ENCODE results near the gene ETDC. TPM values are rescaled to one million over a fixed set of nuclear protein-coding genes. Genes with fewer than 3 reads are reported as not detected.
A peak's percentile ranks its signal among the peaks of the same experiment; 100 is the strongest.

Gene ETDC
- total RNA-seq, 1 experiment from 2014 or later: not detected

- Histone ChIP-seq H4K20me1 (ENCODE audit: control insufficient read depth, insufficient read depth, insufficient read length) (no peaks in the 10 kb centered on the region), H3T11ph (ENCODE audit: low read length) (no peak overlapping the region), H3K23me2 (ENCODE audit: insufficient read length, low read depth, low read length, poor library complexity, severe bottlenecking) (no peaks in the 10 kb centered on the region), H3K27ac (ENCODE audit: insufficient read length, low read depth, low read length) (no peak overlapping the region), H3K9me3 (ENCODE audit: control insufficient read depth, low read depth, low read length) (peaks cover 10% of the 10 kb centered on the region), H2BK12ac (ENCODE audit: insufficient read length, low read depth, low read length) (no peak overlapping the region), H3K27me3 (ENCODE audit: insufficient read depth, low read length) (no peaks in the 10 kb centered on the region), H3K9ac (ENCODE audit: extremely low read depth, insufficient read length, low read length) (no peak overlapping the region), H2AK5ac (ENCODE audit: insufficient read length, low read length) (no peak overlapping the region), H3K4me1 (ENCODE audit: insufficient read depth, low read length) (no peaks in the 10 kb centered on the region), H3K56ac (ENCODE audit: insufficient read length, low read depth, low read length) (no peak overlapping the region), H3K4ac (ENCODE audit: low read depth, low read length) (no peak overlapping the region), H4K5ac (ENCODE audit: insufficient read length, low read depth, low read length) (no peak overlapping the region), H3K14ac (ENCODE audit: insufficient read depth, low read length) (no peak overlapping the region), H2BK20ac (ENCODE audit: low read depth, low read length, poor library complexity, severe bottlenecking) (no peak overlapping the region), H2BK15ac (ENCODE audit: low read depth, low read length) (no peak overlapping the region), H2BK5ac (ENCODE audit: insufficient read length, low read length) (no peak overlapping the region), H2BK120ac (ENCODE audit: low read depth, low read length, poor library complexity, severe bottlenecking) (no peak overlapping the region), H4K91ac (ENCODE audit: insufficient read length, low read depth, low read length) (no peak overlapping the region), H4K8ac (replicated peaks; ENCODE audit: insufficient read length, low read depth, low read length) (no peak overlapping the region), H3K23ac (ENCODE audit: insufficient read length, low read depth, low read length) (no peak overlapping the region), H3K18ac (ENCODE audit: insufficient read length, low read depth, low read length) (no peak overlapping the region), H3K79me1 (ENCODE audit: insufficient read depth, low read depth, low read length, poor library complexity, severe bottlenecking) (no peaks in the 10 kb centered on the region), H3K4me2 (ENCODE audit: insufficient read depth, insufficient read length, low read length) (no peak overlapping the region), H3K79me2 (ENCODE audit: insufficient read depth, low read length) (no peaks in the 10 kb centered on the region), H2AFZ (ENCODE audit: low read length) (no peak overlapping the region)
- no CpG with 5 or more reads among the region's 5 CpGs for WGBS (ENCODE audit: extremely low coverage, insufficient read length, low lambda C conversion rate)
- H3K4me3 Mint-ChIP-seq: no peak overlapping the region
- peaks cover 3 to 13% (median 10%) of the 10 kb centered on the region in 3 experiments; a peak in 6 of 7 replicates for H3K36me3 Mint-ChIP-seq (ENCODE audit: insufficient read depth in 1 of 3, low read depth in 3 of 3)
- peaks cover 18 to 25% of the 10 kb centered on the region in 2 experiments for H3K4me1 Mint-ChIP-seq
- no peak for TF ChIP-seq CTCF (conservative IDR thresholded peaks at IDR 0.05)
- H3K27ac Mint-ChIP-seq: peak overlapping the region; percentile 75 to 86 (median 78)
- H3K27me3 Mint-ChIP-seq (ENCODE audit: low read depth): no peaks in the 10 kb centered on the region
- no peak for DNase-seq
- H3K9me3 Mint-ChIP-seq: peaks cover 72 to 78% of the 10 kb centered on the region in 2 experiments
Observed at GRCh38 chrX:135273162-135273561, 36.1 kb upstream of the ETDC start.

Measured in H9 (cell line).